Retinal pigment epithelial cell (primary cell): Measurements from ENCODE around the gene APOBEC3G.

Source experiments
- DNase-seq: peaks from one replicate; pipeline ENCODE4 v3.0.0-alpha.2; 2010; ENCODE audit warnings: low read depth
- H3K4me3 ChIP-seq: 2 replicates; pipeline ENCODE4 v1.5.1; 2011; ENCODE audit warnings: mild to moderate bottlenecking, low read length, control low read depth, moderate library complexity
- CTCF ChIP-seq: conservative IDR thresholded peaks from 2 replicates; pipeline ENCODE4 v1.5.1; 2011; ENCODE audit warnings: low read depth, low read length, control low read depth, inconsistent platforms

APOBEC3G gene

GRCh38 chr22:39122772-39123470, 45.8 kb downstream of the APOBEC3G start:
- no peak for DNase-seq
- no peak overlapping the region for H3K4me3 ChIP-seq
- no peak for TF ChIP-seq CTCF

- H3K4me3 ChIP-seq = no peak overlapping the region
- no peak for TF ChIP-seq CTCF
- DNase-seq = no peak
Measured at GRCh38 chr22:39123751-39124581, 46.9 kb downstream of the APOBEC3G start.

- H3K4me3 ChIP-seq = no peak overlapping the region
- TF ChIP-seq CTCF = no peak
- DNase-seq = no peak
Measured at GRCh38 chr22:39125622-39126021, 48.5 kb downstream of the APOBEC3G start.

- no peak overlapping the region for H3K4me3 ChIP-seq
- TF ChIP-seq CTCF = no peak
- no peak for DNase-seq
Measured at GRCh38 chr22:39128508-39128907, 51.4 kb downstream of the APOBEC3G start.

- no peak for DNase-seq
- TF ChIP-seq CTCF = no peak
- H3K4me3 ChIP-seq = no peak overlapping the region
Measured at GRCh38 chr22:39129081-39129480, 52.0 kb downstream of the APOBEC3G start.

- DNase-seq = no peak
- no peak for TF ChIP-seq CTCF
Measured at GRCh38 chr22:39129746-39130145, 52.7 kb downstream of the APOBEC3G start.

More at GRCh38 chr22:39129746-39130145, 52.7 kb downstream of the APOBEC3G start:
- H3K4me3 ChIP-seq = no peak overlapping the region
